Esophagus muscularis mucosa (tissue), 4 donors: Measurements from ENCODE around the gene FTO. TPM values are rescaled to one million over a fixed set of nuclear protein-coding genes. Genes with fewer than 3 reads are reported as not detected.

Source experiments
- DNase-seq: peaks from one replicate; pipeline ENCODE4 v3.0.0-alpha.2; 2017; ENCODE audit errors: extremely low spot score
- H3K27ac ChIP-seq, 4 donors: fragments of 200-600 bp; sonication (generic); replicated peaks in 1 of 4; 1 replicate in 3 of 4; 2 replicates in 1 of 4; pipeline ENCODE4 v1.5.1; 2016 to 2019; ENCODE audit warnings: mild to moderate bottlenecking in 1 of 4
- H3K27me3 ChIP-seq, 4 donors: fragments of 200-600 bp; sonication (generic); one replicate each; pipeline versions ENCODE4 v1.5.1 to v1.6.0; 2016 to 2019
- H3K36me3 ChIP-seq, 4 donors: fragments of 200-600 bp; sonication (generic); one replicate each; pipeline ENCODE4 v1.5.1; 2016 to 2019
- H3K4me1 ChIP-seq, 4 donors: fragments of 200-600 bp; sonication (generic); one replicate each; pipeline ENCODE4 v1.5.1; 2016 to 2019
- H3K4me3 ChIP-seq, 4 donors: fragments of 200-600 bp; sonication (generic); 1 replicate in 2 of 4; 2 replicates in 2 of 4; pipeline ENCODE4 v1.5.1; 2016 to 2019; ENCODE audit warnings: mild to moderate bottlenecking in 4 of 4, moderate library complexity in 1 of 4
- H3K9me3 ChIP-seq, 4 donors: fragments of 200-600 bp; sonication (generic); 1 replicate in 3 of 4; 2 replicates in 1 of 4; pipeline ENCODE4 v1.5.1; 2016 to 2019
- EP300 ChIP-seq: sonication (generic); formaldehyde crosslinking; IDR thresholded peaks from one replicate; pipeline ENCODE4 v1.6.1; 2017; ENCODE audit warnings: antibody characterized with exemption
- POLR2A ChIP-seq: fragments of 450-650 bp; IDR thresholded peaks from one replicate; pipeline ENCODE4 v1.6.1; 2017; ENCODE audit warnings: antibody characterized with exemption, moderate library complexity, mild to moderate bottlenecking, low read depth
- POLR2AphosphoS5 ChIP-seq, 2 donors: sonication (generic); formaldehyde crosslinking; IDR thresholded peaks; one replicate each; pipeline ENCODE4 v1.6.1; 2017; ENCODE audit warnings: antibody characterized with exemption in 2 of 2
- WGBS: methylation state at CpG from one replicate; pipeline ENCODE4 v1.1.5; 2018; 5-methylcytosine and 5-hydroxymethylcytosine counted together
- intact Hi-C: fragments of 100-400 bp; cut with DNase I; formaldehyde crosslinking; loops from one replicate; pipeline ENCODE4 v1.15.1; 2023
- total RNA-seq, 4 donors: library from RNA; depleted of rRNA; stranded (reverse); fragments of >200 nt; gene quantifications; one replicate each; pipeline versions ENCODE4 v1.1.0 to v1.2.1, GENCODE V29; 2016
- TF ChIP-seq, protein P1 (sequence below), 3 experiments: fragments of 200-600 bp in 2 of 3; fragments of 450-650 bp in 1 of 3; sonication (generic) in 2 of 3; IDR thresholded peaks; one replicate each; pipeline ENCODE4 v1.5.1; 2017 to 2019; ENCODE audit warnings: antibody characterized with exemption in 3 of 3, mild to moderate bottlenecking in 2 of 3, moderate library complexity in 1 of 3

FTO gene
- total RNA-seq, 4 donors from 2014 or later = 101 to 121 (median 112) TPM

GRCh38 chr16:53913920-53914319, 210.0 kb downstream of the FTO start:
- DNase-seq = no peak
- Histone ChIP-seq H3K27ac (no peak overlapping the region), H3K36me3 (no peaks in the 10 kb centered on the region), H3K9me3 (no peaks in the 10 kb centered on the region), H3K4me1 (peaks cover 26 to 39% (median 37%) of the 10 kb centered on the region in 4 donors), H3K27me3 (no peaks in the 10 kb centered on the region), H3K4me3 (no peak overlapping the region)
- 85% methylated on average over 9 of the region's 9 CpGs for WGBS
- TF ChIP-seq POLR2A (no peak), EP300 (no peak), POLR2AphosphoS5 (IDR thresholded peaks at IDR 0.05) (no peak)
- TF ChIP-seq, protein P1, sequence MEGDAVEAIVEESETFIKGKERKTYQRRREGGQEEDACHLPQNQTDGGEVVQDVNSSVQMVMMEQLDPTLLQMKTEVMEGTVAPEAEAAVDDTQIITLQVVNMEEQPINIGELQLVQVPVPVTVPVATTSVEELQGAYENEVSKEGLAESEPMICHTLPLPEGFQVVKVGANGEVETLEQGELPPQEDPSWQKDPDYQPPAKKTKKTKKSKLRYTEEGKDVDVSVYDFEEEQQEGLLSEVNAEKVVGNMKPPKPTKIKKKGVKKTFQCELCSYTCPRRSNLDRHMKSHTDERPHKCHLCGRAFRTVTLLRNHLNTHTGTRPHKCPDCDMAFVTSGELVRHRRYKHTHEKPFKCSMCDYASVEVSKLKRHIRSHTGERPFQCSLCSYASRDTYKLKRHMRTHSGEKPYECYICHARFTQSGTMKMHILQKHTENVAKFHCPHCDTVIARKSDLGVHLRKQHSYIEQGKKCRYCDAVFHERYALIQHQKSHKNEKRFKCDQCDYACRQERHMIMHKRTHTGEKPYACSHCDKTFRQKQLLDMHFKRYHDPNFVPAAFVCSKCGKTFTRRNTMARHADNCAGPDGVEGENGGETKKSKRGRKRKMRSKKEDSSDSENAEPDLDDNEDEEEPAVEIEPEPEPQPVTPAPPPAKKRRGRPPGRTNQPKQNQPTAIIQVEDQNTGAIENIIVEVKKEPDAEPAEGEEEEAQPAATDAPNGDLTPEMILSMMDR (IDR thresholded peaks at IDR 0.05) = no peak
- intact Hi-C loops = no loop called here

GRCh38 chr16:53914736-53915135, 210.8 kb downstream of the FTO start:
- Histone ChIP-seq H3K4me3 (no peak overlapping the region), H3K27ac (no peak overlapping the region), H3K27me3 (no peaks in the 10 kb centered on the region), H3K4me1 (peaks cover 18 to 34% (median 31%) of the 10 kb centered on the region in 4 donors), H3K36me3 (no peaks in the 10 kb centered on the region), H3K9me3 (no peaks in the 10 kb centered on the region)
- no peak for TF ChIP-seq POLR2A
- TF ChIP-seq POLR2AphosphoS5 (IDR thresholded peaks at IDR 0.05) = no peak
- TF ChIP-seq EP300 = no peak
- intact Hi-C loops = no loop called here
- WGBS = 95% methylated on average over 3 of the region's 3 CpGs
- no peak for DNase-seq

DNA sequence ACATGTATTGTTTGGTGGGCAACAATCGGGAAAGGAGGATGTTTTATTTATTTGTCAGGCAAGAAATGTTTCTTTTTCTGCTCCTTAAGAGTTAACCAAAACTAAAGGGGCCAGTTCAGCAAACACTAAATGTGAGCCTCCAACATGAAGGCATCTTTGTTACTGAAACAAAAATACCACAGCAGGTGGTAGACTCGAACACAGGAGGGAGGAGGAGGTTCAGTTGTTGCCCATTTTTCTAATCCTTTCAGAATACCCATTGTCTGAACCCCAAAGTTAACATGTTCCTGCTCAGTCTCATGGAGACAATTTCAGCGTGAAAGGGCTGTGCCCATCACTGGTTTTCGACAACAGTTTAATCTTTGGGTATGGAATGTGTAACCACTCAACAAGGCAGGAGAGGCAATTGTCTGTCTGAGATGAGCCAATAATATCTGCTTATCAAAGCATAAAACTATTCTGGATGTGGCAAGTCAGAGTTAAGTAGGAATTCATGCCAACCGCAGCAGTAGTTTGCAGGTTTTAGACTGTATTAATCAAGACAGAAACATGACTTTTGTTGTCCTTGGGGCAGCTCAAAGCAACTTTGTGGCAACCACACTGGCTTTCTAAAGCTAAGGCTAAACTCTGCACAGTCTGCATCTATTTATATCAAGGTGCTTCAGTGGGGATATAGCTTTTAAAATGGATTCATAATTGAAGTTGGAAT, 211.7 kb downstream of the FTO start:
- Histone ChIP-seq H3K27me3 (no peaks in the 10 kb centered on the region), H3K27ac (no peak overlapping the region), H3K36me3 (no peaks in the 10 kb centered on the region), H3K9me3 (no peaks in the 10 kb centered on the region), H3K4me1 (peaks cover 17 to 34% (median 26%) of the 10 kb centered on the region in 4 donors), H3K4me3 (no peak overlapping the region)
- TF ChIP-seq POLR2A (no peak), POLR2AphosphoS5 (IDR thresholded peaks at IDR 0.05) (no peak), EP300 (no peak)
- TF ChIP-seq, protein P1 (IDR thresholded peaks at IDR 0.05) = no peak
- no peak for DNase-seq
- WGBS = 100% methylated on average over 4 of the region's 5 CpGs
- intact Hi-C loops = no loop called here

- Histone ChIP-seq H3K4me3 (no peak overlapping the region), H3K4me1 (peaks cover 0 to 10% (median 4%) of the 10 kb centered on the region in 4 donors), H3K27me3 (no peaks in the 10 kb centered on the region), H3K36me3 (no peaks in the 10 kb centered on the region), H3K9me3 (no peaks in the 10 kb centered on the region), H3K27ac (no peak overlapping the region)
- DNase-seq = no peak
- intact Hi-C loops = no loop called here
- TF ChIP-seq EP300 = no peak
- no peak for TF ChIP-seq POLR2A
- TF ChIP-seq, protein P1 (IDR thresholded peaks at IDR 0.05) = no peak
- no peak for TF ChIP-seq POLR2AphosphoS5 (IDR thresholded peaks at IDR 0.05)
- 98% methylated on average over 3 of the region's 3 CpGs for WGBS
These were observed 217.0 kb downstream of the FTO start for GRCh38 chr16:53920988-53921387.

DNA sequence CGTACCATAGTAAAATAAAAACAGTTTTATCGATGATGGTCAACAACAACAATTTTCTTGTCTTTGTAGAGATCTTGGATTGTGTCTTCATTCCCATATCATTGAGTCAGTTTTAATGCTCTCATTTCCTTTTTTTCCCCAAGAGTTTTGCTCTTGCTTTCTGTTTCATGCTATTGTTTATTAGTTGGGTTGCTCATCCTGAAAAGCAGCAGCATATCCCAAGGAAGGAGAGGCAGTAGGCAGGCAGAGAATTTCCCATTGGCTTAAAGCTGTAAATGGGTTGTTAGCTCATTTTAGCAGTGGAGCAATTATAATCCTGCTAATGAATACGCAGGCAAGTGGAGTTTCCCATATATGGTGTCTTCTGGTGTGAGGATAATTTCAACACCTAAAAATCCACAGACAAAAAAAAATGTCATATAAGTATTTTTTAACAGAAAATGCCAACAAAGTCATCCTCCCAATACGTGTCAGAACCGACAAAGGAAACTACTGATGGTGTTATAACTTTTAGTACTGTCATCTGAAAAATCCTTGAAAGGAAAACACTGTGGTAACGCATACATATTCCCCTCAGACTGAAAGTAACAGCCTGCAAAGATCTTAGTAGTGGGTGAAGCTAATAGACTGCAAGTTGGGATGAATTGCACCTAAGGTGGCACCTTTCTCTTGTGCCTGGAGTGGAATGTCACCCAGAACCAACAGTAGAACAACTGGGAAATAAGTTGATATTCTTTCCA, 218.3 kb downstream of the FTO start:
- Histone ChIP-seq H3K27me3 (no peaks in the 10 kb centered on the region), H3K4me1 (peaks cover 0 to 10% (median 3%) of the 10 kb centered on the region in 4 donors), H3K9me3 (no peaks in the 10 kb centered on the region), H3K4me3 (no peak overlapping the region), H3K36me3 (no peaks in the 10 kb centered on the region), H3K27ac (no peak overlapping the region)
- intact Hi-C loops = no loop called here
- TF ChIP-seq POLR2AphosphoS5 (IDR thresholded peaks at IDR 0.05) = no peak
- no peak for DNase-seq
- WGBS = 94% methylated on average over 6 of the region's 6 CpGs
